Loucy (cell line): ENCODE results near the gene LUZP2.

Experiments
- H2AFZ ChIP-seq: fragments of 200-600 bp; sonication (generic); 2 replicates; pipeline ENCODE4 v1.6.0; 2016; ENCODE audit warnings: antibody characterized with exemption, mild to moderate bottlenecking, low read length, moderate library complexity
- H3F3A ChIP-seq: fragments of 200-600 bp; 2 replicates; pipeline ENCODE4 v1.6.0; 2016; ENCODE audit warnings: antibody characterized with exemption, low read depth, mild to moderate bottlenecking
- H3K27me3 ChIP-seq: fragments of 200-600 bp; sonication (generic); 2 replicates; pipeline ENCODE4 v1.6.1; 2014; ENCODE audit warnings: low read length, mild to moderate bottlenecking; ENCODE audit not compliant: insufficient read depth, poor library complexity, severe bottlenecking
- H3K36me3 ChIP-seq: fragments of 200-600 bp; sonication (generic); 2 replicates; pipeline ENCODE4 v1.6.1; 2016; ENCODE audit warnings: low read length; ENCODE audit not compliant: insufficient read depth
- H3K4me1 ChIP-seq: fragments of 200-600 bp; sonication (generic); 2 replicates; pipeline ENCODE4 v1.5.1; 2014; ENCODE audit warnings: low read length, mild to moderate bottlenecking; ENCODE audit not compliant: insufficient read depth, poor library complexity, severe bottlenecking
- H3K4me2 ChIP-seq: fragments of 200-600 bp; sonication (generic); 2 replicates; pipeline ENCODE4 v1.6.0; 2014; ENCODE audit warnings: antibody characterized with exemption, low read length, low read depth, mild to moderate bottlenecking; ENCODE audit not compliant: poor library complexity, severe bottlenecking
- H3K4me3 ChIP-seq: fragments of 200-600 bp; sonication (generic); 2 replicates; pipeline ENCODE4 v1.5.1; 2014; ENCODE audit warnings: low read length, mild to moderate bottlenecking, mixed read lengths; ENCODE audit not compliant: poor library complexity, severe bottlenecking
- H3K79me2 ChIP-seq: fragments of 200-600 bp; sonication (generic); 2 replicates; pipeline ENCODE4 v1.6.1; 2014; ENCODE audit warnings: low read length; ENCODE audit not compliant: insufficient read depth
- H3K9ac ChIP-seq: fragments of 200-600 bp; sonication (generic); 2 replicates; pipeline ENCODE4 v1.6.0; 2014; ENCODE audit warnings: mild to moderate bottlenecking, low read depth, low read length, moderate library complexity; ENCODE audit not compliant: poor library complexity, severe bottlenecking
- H3K9me2 ChIP-seq: fragments of 200-600 bp; sonication (generic); replicated peaks from 2 replicates; pipeline ENCODE4 v1.6.1; 2016; ENCODE audit warnings: low read depth, low read length, mixed read lengths
- H3K9me3 ChIP-seq: fragments of 200-600 bp; sonication (generic); 2 replicates; pipeline ENCODE4 v1.6.1; 2014; ENCODE audit warnings: mild to moderate bottlenecking, antibody characterized with exemption, low read length, low read depth; ENCODE audit not compliant: insufficient read depth
- H4K20me1 ChIP-seq: fragments of 200-600 bp; sonication (generic); 2 replicates; pipeline ENCODE4 v1.6.0; 2014; ENCODE audit warnings: antibody characterized with exemption, low read length, mild to moderate bottlenecking; ENCODE audit not compliant: insufficient read depth, poor library complexity, severe bottlenecking
- CTCF ChIP-seq: fragments of 200-600 bp; sonication (generic); conservative IDR thresholded peaks from 2 replicates; pipeline ENCODE4 v1.5.1; 2014; ENCODE audit warnings: mild to moderate bottlenecking, antibody characterized with exemption, low read length
- EZH2phosphoT487 ChIP-seq: fragments of 200-600 bp; IDR thresholded peaks from 2 replicates; pipeline ENCODE4 v1.6.1; 2018; ENCODE audit warnings: antibody characterized with exemption, mild to moderate bottlenecking, moderate library complexity, borderline replicate concordance

The LUZP2 gene

GRCh38 chr11:24903555-24903954, 406.7 kb downstream of the LUZP2 start:
- no peak for TF ChIP-seq EZH2phosphoT487
- no peak for TF ChIP-seq CTCF
- Histone ChIP-seq H3K9me2 (no peaks in the 10 kb centered on the region), H3F3A (no peaks in the 10 kb centered on the region), H3K79me2 (no peaks in the 10 kb centered on the region), H3K27me3 (no peaks in the 10 kb centered on the region), H2AFZ (no peak overlapping the region), H4K20me1 (no peaks in the 10 kb centered on the region), H3K9ac (no peak overlapping the region), H3K36me3 (no peaks in the 10 kb centered on the region), H3K4me1 (no peaks in the 10 kb centered on the region), H3K9me3 (no peaks in the 10 kb centered on the region), H3K4me2 (no peak overlapping the region), H3K4me3 (no peak overlapping the region)

- TF ChIP-seq CTCF (no peak), EZH2phosphoT487 (no peak)
- Histone ChIP-seq H3K4me1 (no peaks in the 10 kb centered on the region), H3K9ac (no peak overlapping the region), H3K27me3 (no peaks in the 10 kb centered on the region), H2AFZ (no peak overlapping the region), H3K9me3 (no peaks in the 10 kb centered on the region), H4K20me1 (no peaks in the 10 kb centered on the region), H3K79me2 (no peaks in the 10 kb centered on the region), H3K9me2 (no peaks in the 10 kb centered on the region), H3K4me2 (no peak overlapping the region), H3K4me3 (no peak overlapping the region), H3F3A (no peaks in the 10 kb centered on the region), H3K36me3 (no peaks in the 10 kb centered on the region)
Measured at GRCh38 chr11:24925091-24925490, 428.2 kb downstream of the LUZP2 start.

GRCh38 chr11:24932110-24933000, 435.5 kb downstream of the LUZP2 start:
- no peaks in the 10 kb centered on the region for H3K4me1 ChIP-seq
- H3K9me2 ChIP-seq: no peaks in the 10 kb centered on the region
- H4K20me1 ChIP-seq: no peaks in the 10 kb centered on the region
- TF ChIP-seq CTCF: no peak
- TF ChIP-seq EZH2phosphoT487: no peak
- H2AFZ ChIP-seq: no peak overlapping the region
- H3K9ac ChIP-seq: no peak overlapping the region
- no peak overlapping the region for H3K4me3 ChIP-seq
- no peaks in the 10 kb centered on the region for H3F3A ChIP-seq
- no peaks in the 10 kb centered on the region; the same call in 1 of the 2 replicates for H3K9me3 ChIP-seq
- H3K36me3 ChIP-seq: no peaks in the 10 kb centered on the region
- no peak overlapping the region for H3K4me2 ChIP-seq
- no peaks in the 10 kb centered on the region for H3K27me3 ChIP-seq
- H3K79me2 ChIP-seq: no peaks in the 10 kb centered on the region
